Measurements from ENCODE around the gene DAB2IP. TPM values are rescaled to one million over a fixed set of nuclear protein-coding genes. Genes with fewer than 3 reads are reported as not detected.

DAB2IP gene
- total RNA-seq, 1 donor from 2014 or later: 24.3 TPM

DNA sequence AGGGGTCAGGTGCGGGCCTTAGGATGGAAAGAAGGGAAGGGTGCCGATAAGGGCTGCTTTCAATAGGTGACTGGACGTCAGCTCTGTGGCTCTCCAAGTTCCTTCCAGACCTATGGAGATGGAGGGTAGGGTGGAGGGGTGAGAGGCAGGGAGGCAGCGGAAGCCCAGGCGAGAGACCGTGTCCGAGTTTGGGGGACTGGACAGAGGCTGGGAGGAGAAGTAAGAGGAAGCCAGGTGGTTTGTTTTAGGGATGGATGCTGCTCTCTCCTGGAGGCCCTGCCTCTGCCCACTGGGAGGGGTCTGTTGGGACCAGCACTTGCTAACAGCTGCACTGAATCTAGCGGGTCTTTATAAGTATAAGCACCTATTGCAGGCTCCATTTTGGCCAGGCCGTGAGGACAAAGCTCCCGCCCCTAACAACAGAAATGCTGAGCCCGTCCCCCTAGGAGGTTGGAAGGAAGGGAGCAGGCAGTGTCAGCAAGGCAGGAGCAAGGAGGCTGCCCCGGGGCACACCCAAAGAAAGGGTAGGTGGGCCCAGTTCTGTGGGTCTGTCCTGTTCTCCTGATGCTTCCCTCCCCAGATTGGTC is 167.5 kb downstream of the DAB2IP start:
- Mint-ChIP-seq H3K27me3 (ENCODE audit: insufficient read depth, low read depth) (peaks cover 19% of the 10 kb centered on the region), H3K4me3 (peak overlapping the region; percentile 57), H3K4me1 (peaks cover 72% of the 10 kb centered on the region), H3K27ac (peak overlapping the region; percentile 36), H3K9me3 (no peaks in the 10 kb centered on the region), H3K36me3 (no peaks in the 10 kb centered on the region)
- no peak for DNase-seq (ENCODE audit: low spot score)
- Histone ChIP-seq H4K20me1 (ENCODE audit: low read depth) (no peaks in the 10 kb centered on the region), H3K79me2 (ENCODE audit: low read depth) (no peaks in the 10 kb centered on the region), H3K36me3 (no peaks in the 10 kb centered on the region), H3K4me3 (no peak overlapping the region), H3F3A (ENCODE audit: low read depth) (peaks cover 14% of the 10 kb centered on the region), H2AFZ (replicated peaks) (peak overlapping the region; percentile 74), H3K4me2 (peak overlapping the region; percentile 54), H3K9ac (no peak overlapping the region), H3K4me1 (peaks cover 30% of the 10 kb centered on the region), H3K27me3 (no peaks in the 10 kb centered on the region), H3K9me3 (ENCODE audit: low read depth) (no peaks in the 10 kb centered on the region), H3K27ac (no peak overlapping the region)
- no peak for TF ChIP-seq EZH2 (IDR thresholded peaks at IDR 0.05)
- no peak for TF ChIP-seq CTCF (IDR thresholded peaks at IDR 0.05)

DNA sequence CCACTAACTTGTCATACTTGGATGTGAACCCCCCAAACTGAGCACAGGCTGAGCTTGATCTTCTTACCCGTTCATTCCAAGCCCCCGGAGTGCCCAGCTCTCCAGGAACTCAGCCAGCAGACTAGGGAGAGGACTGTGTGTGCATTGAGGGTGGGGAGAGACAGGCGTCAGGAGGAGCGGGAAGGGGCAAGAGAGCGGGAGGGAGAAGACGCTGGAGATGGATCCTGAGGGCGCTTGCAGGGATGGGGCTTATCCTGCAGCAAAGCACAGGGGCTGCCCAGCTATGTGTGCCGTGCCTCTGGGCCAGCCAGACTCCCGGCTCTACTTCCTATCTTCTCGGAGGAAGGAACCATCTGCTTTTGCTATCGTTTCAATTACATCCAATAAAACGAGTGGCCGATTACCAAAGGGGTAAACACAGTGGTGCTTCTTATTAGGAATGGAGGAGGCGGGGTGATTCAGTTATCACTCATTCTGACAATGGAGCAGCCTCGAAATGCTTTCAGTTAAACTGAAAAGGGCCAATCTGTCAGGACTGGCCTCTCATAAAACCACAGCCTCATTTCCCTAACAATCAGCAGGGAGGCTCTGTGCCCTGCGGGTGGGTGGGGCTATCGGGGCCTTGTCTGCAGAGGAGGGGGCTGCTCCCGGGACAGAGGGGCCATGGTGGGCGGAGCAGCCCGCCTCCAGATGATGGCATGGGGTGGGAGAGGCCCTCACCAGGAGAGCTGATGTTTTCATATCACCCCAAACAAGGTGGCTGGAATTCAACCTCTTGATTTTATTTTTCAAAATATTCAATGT is 168.2 kb downstream of the DAB2IP start:
- Histone ChIP-seq H3K4me3 (peak overlapping the region; percentile 4), H3K4me1 (peaks cover 26% of the 10 kb centered on the region), H3K9me3 (ENCODE audit: low read depth) (no peaks in the 10 kb centered on the region), H3K27me3 (no peaks in the 10 kb centered on the region), H4K20me1 (ENCODE audit: low read depth) (no peaks in the 10 kb centered on the region), H3K9ac (no peak overlapping the region), H3K27ac (no peak overlapping the region), H3K79me2 (ENCODE audit: low read depth) (no peaks in the 10 kb centered on the region), H2AFZ (replicated peaks) (peak overlapping the region; percentile 74), H3F3A (ENCODE audit: low read depth) (peaks cover 15% of the 10 kb centered on the region), H3K36me3 (no peaks in the 10 kb centered on the region), H3K4me2 (peak overlapping the region; percentile 54)
- H3K27me3 Mint-ChIP-seq (ENCODE audit: insufficient read depth, low read depth): peaks cover 19% of the 10 kb centered on the region
- peak overlapping the region; percentile 57 for H3K4me3 Mint-ChIP-seq
- TF ChIP-seq EZH2 (IDR thresholded peaks at IDR 0.05): no peak
- no peak for TF ChIP-seq EZH2phosphoT487 (IDR thresholded peaks at IDR 0.05)
- no peak for TF ChIP-seq CTCF (IDR thresholded peaks at IDR 0.05)
- H3K27ac Mint-ChIP-seq: no peak overlapping the region
- H3K36me3 Mint-ChIP-seq: no peaks in the 10 kb centered on the region
- no peaks in the 10 kb centered on the region for H3K9me3 Mint-ChIP-seq
- peaks cover 72% of the 10 kb centered on the region for H3K4me1 Mint-ChIP-seq
- peak; percentile 75 for DNase-seq (ENCODE audit: low spot score)

DNA sequence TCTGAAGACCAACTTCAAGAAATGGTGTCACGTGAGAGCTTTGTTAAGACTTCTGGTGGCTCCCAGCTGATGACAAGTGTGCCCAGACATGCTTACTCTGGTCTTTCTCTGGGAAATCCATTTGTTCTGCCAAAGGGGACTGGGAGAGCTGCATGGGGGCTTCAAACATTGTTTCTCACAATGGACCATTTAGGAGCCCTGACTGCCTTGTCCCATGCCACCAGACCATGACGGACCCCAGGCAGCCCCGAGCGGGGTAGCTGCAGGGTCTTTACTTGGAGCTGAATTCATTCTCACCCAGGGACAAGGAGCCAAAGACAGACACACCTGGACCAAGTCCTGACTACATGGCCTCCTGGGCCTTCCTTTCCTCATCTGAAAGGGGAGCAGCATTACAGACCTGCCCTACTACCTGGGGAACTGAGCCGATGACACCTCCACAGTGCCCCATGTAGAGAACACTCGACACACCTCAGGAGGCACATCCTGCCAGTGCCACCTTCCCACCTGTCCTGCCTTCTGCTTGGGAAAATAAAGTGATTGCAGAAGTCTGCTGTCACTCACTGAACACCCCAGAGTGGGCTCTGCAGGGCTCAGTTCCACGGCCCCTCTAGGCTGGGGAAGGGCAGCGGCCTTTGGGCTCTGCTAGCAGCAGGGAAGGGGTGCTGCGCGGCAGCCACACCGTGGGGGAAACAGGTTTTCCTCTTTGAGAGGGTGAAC is 169.0 kb downstream of the DAB2IP start:
- H3K36me3 Mint-ChIP-seq: no peaks in the 10 kb centered on the region
- DNase-seq (ENCODE audit: low spot score): no peak
- no peak overlapping the region for H3K27ac ChIP-seq
- H3F3A ChIP-seq (ENCODE audit: low read depth): peaks cover 23% of the 10 kb centered on the region
- peaks cover 64% of the 10 kb centered on the region for H3K4me1 Mint-ChIP-seq
- H3K9me3 ChIP-seq (ENCODE audit: low read depth): no peaks in the 10 kb centered on the region
- peak overlapping the region; percentile 7 for H3K4me3 Mint-ChIP-seq
- H3K4me2 ChIP-seq: peak overlapping the region; percentile 54
- no peak overlapping the region for H3K9ac ChIP-seq
- H3K27me3 ChIP-seq: no peaks in the 10 kb centered on the region
- H3K9me3 Mint-ChIP-seq: no peaks in the 10 kb centered on the region
- H4K20me1 ChIP-seq (ENCODE audit: low read depth): no peaks in the 10 kb centered on the region
- H3K4me1 ChIP-seq: peaks cover 20% of the 10 kb centered on the region
- H3K27ac Mint-ChIP-seq: no peak overlapping the region
- peak overlapping the region; percentile 74 for H2AFZ ChIP-seq (replicated peaks)
- H3K4me3 ChIP-seq: no peak overlapping the region
- H3K27me3 Mint-ChIP-seq (ENCODE audit: insufficient read depth, low read depth): peaks cover 19% of the 10 kb centered on the region
- TF ChIP-seq EZH2phosphoT487 (IDR thresholded peaks at IDR 0.05) (no peak), CTCF (IDR thresholded peaks at IDR 0.05) (no peak), EZH2 (IDR thresholded peaks at IDR 0.05) (no peak)
- H3K79me2 ChIP-seq (ENCODE audit: low read depth): no peaks in the 10 kb centered on the region
- no peaks in the 10 kb centered on the region for H3K36me3 ChIP-seq

Data from neural progenitor cell (in vitro differentiated cells).